Measurements from ENCODE around the gene ZNF524. TPM values are rescaled to one million over a fixed set of nuclear protein-coding genes. Genes with fewer than 3 reads are reported as not detected.

The ZNF524 gene
- polyA plus RNA-seq, 1 of the 3 experiments (the other 2 are of a cell fraction) = 7.3 TPM

- WGBS (ENCODE audit: low lambda C conversion rate) = 90% methylated on average over 23 of the region's 73 CpGs
- H3K4me3 ChIP-seq (ENCODE audit: low read depth in 2 of 2, low read length in 1 of 2) = no peak overlapping the region
- H3K27ac ChIP-seq (ENCODE audit: low read depth in 2 of 2, low read length in 1 of 2) = no peak overlapping the region
- H3F3A ChIP-seq (replicated peaks; ENCODE audit: insufficient read depth) = peaks cover 2% of the 10 kb centered on the region
- no peak overlapping the region for H2AFZ ChIP-seq (ENCODE audit: low read depth)
- no peak overlapping the region for H3K4me2 ChIP-seq
- ChIA-PET CTCF (no interaction called here), POLR2A (no interaction called here)
- H3K79me2 ChIP-seq (ENCODE audit: insufficient read depth) = no peaks in the 10 kb centered on the region
- H3K4me1 ChIP-seq (ENCODE audit: control insufficient read depth in 1 of 2, insufficient read depth in 2 of 2, low read depth in 1 of 2, low read length in 1 of 2) = no peaks in the 10 kb centered on the region; a peak in 1 of 4 replicates
- H3K27me3 ChIP-seq (ENCODE audit: insufficient read depth) = no peaks in the 10 kb centered on the region
- H4K20me1 ChIP-seq (ENCODE audit: insufficient read depth) = no peaks in the 10 kb centered on the region
- H3K36me3 ChIP-seq (replicated peaks in 1 of 2; ENCODE audit: control insufficient read depth in 1 of 2, insufficient read depth in 2 of 2, low read length in 1 of 2) = peaks cover 20 to 34% of the 10 kb centered on the region in 2 experiments
- no peak for TF ChIP-seq YY1 (IDR thresholded peaks at IDR 0.05; ENCODE audit: low read depth)
- TF ChIP-seq, protein P1, sequence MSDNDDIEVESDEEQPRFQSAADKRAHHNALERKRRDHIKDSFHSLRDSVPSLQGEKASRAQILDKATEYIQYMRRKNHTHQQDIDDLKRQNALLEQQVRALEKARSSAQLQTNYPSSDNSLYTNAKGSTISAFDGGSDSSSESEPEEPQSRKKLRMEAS (IDR thresholded peaks at IDR 0.05; ENCODE audit: low read depth) = no peak
- no peak for TF ChIP-seq TAF1 (IDR thresholded peaks at IDR 0.05; ENCODE audit: borderline replicate concordance, low read depth, low read length)
- no peak for TF ChIP-seq REST (IDR thresholded peaks at IDR 0.05; ENCODE audit: low read depth, low read length)
- TF ChIP-seq FOXM1 (IDR thresholded peaks at IDR 0.05; ENCODE audit: low read depth) = no peak
- TF ChIP-seq EP300 (IDR thresholded peaks at IDR 0.05; ENCODE audit: borderline replicate concordance in 1 of 2, low read depth in 1 of 2, low read length in 1 of 2) = no peak
- no peak for TF ChIP-seq PBX3 (IDR thresholded peaks at IDR 0.05)
- no peak for TF ChIP-seq SMC3 (IDR thresholded peaks at IDR 0.05; ENCODE audit: low read depth, low read length)
- TF ChIP-seq, protein P2, sequence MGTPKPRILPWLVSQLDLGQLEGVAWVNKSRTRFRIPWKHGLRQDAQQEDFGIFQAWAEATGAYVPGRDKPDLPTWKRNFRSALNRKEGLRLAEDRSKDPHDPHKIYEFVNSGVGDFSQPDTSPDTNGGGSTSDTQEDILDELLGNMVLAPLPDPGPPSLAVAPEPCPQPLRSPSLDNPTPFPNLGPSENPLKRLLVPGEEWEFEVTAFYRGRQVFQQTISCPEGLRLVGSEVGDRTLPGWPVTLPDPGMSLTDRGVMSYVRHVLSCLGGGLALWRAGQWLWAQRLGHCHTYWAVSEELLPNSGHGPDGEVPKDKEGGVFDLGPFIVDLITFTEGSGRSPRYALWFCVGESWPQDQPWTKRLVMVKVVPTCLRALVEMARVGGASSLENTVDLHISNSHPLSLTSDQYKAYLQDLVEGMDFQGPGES (IDR thresholded peaks at IDR 0.05; ENCODE audit: low read depth, low read length) = no peak
- no peak for TF ChIP-seq FOXJ3 (CRISPR knock-in tag; IDR thresholded peaks at IDR 0.05)
- no peak for TF ChIP-seq CHD2 (IDR thresholded peaks at IDR 0.05; ENCODE audit: low read length, partially characterized antibody)
- no peak for TF ChIP-seq TEAD4 (IDR thresholded peaks at IDR 0.05; ENCODE audit: borderline replicate concordance, insufficient read depth)
- no peak for TF ChIP-seq NFIC (IDR thresholded peaks at IDR 0.05; ENCODE audit: borderline replicate concordance)
- no peak for TF ChIP-seq RCOR1 (IDR thresholded peaks at IDR 0.05; ENCODE audit: low read length)
- no peak for TF ChIP-seq RAD21 (IDR thresholded peaks at IDR 0.05; ENCODE audit: low read length)
- no peak for TF ChIP-seq RXRA (IDR thresholded peaks at IDR 0.05; ENCODE audit: borderline replicate concordance, low read depth)
- no peaks in the 10 kb centered on the region for H3K9me3 ChIP-seq
- no peak for DNase-seq
- no peaks in the 10 kb centered on the region for H3K9me2 ChIP-seq
- no peak overlapping the region for H3K9ac ChIP-seq
Measured at GRCh38 chr19:55592391-55593090, 7.5 kb upstream of the ZNF524 start.
